IPS DF 4.7 (cell line): ENCODE measurements around the gene MRPS5.
"Not testable (repeated sequence)": the region's sequence is repeated elsewhere in the genome, so short reads cannot be mapped to it uniquely, and the experiment has no call there.

Experiments
- DNase-seq: peaks from one replicate; pipeline ENCODE4 v3.0.0-alpha.2; 2013; ENCODE audit warnings: low spot score; ENCODE audit errors: extremely low read depth

Gene MRPS5

DNA sequence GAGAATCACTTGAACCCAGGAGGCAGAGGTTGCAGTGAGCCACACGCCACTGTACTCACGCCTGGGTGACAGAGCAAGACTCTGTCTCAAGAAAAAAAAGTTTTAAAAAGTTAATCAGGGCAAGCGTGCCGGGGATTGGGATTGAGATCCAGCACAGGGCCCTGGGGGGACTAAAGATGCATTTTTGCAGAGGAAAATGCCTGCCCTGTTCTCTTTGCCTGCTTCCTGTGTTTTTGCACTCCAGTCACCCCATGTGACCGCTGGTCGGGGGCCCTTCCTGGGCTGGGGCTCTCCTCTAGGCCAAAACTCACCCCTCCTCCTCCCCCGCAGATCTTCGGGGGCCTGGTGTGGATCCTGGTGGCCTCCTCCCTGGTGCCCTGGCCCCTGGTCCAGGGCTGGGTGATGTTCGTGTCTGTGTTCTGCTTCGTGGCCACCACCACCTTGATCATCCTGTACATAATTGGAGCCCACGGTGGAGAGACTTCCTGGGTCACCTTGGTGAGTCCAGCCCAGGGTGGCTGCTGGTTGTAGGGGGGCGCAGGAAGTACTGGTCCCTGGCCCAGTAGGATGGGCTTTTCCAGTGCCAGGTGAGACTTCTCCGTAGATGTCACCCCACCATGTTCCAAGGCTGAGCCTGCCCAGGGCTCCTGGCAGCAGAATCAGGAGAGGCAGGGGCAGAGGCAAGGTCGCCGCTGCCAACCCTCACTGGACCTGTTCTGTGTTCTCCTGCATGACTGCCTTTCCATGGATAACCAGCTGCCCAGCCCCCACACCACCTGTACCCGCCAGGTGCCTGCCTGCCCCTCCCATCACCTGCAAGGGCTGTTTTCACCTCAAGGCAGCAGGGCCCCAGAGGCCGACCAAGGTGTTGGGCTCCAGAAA, 73.7 kb downstream of the MRPS5 start:
- DNase-seq: no peak

DNA sequence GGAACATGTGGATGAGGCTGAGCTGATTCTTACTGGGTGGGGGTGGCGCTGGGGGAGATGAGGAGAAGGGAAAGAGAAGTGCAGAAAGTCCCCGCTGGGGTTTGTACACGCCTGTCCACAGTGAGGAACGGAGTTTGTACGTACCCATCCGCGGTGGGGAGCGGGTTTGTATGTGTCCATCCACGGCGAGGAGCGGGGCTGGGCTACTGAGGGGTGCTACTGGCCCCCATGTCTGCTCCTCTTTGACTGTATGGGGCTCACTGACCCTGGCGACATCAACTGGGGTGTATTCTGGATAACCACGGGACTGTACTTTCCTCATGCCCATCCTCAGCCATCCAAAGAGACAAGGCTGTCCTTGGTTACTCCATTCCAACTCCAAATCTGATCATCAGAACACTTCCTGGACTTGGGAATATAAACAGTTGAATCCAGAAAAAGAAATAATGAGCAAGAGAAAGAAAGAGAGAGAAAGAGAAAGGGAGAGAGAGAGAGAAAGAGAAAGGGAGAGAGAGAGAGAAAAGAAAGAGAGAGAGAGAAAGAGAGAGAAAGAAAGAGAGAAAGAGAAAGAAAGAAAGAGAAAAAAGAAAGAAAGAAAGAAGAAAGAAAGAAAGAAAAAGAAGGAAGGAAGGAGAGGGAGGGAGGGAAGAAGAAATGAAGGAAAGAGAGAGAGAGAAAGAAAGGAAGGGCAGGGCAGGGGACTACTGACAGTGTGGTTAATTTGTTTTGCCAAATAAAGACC, 75.1 kb downstream of the MRPS5 start:
- no peak for DNase-seq

DNA sequence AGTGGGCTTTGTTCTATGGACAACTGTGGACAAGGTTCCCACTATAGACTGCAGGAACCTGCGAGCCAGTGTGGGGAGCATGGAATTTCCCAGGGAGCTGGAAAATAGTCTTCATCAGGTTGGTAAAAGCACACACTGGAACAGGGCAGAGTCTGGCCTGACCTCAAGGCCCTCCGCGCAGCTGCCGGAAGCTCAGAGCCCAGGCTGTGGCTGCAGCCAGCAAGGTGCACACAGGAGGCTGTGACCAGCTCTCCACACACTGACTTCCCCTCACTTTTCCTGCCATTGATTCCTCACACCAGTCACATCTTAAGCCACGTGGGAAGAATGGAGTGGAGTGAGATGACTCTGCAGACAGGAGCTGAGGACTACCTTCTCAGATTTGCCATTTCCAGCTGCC, 77.0 kb downstream of the MRPS5 start:
- no peak for DNase-seq

DNA sequence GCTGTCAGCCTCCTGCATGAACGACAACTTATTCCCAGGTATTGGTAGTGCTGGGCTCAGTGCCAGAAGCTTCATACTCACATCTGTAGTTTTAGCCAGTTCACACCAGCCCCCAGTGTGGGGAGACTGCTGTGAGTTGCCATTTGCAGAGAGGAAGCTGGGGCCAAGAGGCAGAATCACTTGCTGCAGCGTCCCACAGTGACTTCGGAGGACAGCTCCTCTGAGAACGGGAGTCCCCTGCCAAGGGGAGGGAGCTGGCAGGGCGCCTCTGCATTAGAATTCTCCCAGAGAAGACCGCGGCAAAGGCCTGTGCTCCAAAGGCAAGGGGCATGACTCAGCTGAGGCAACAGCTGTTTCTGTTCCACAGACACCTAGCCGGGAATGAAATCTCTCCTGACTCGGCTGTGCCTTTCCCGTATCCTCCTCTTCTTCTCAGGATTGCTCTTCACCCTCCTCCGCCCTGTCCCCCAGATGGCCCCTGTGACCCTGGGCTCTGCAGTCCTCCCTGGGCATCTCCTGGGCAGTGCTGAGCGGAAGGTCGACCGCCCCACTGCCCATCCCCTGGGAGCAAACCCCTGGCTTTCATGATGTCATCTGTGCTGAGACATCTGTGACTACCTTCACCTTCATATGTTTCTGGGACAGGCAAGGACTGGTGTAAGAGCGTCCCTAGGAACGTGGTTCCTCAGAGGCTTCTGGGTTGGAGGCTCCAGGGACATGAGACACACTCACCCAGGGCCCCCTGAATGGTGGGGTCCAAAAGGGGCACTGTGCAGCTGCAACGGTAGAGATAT, 78.1 kb downstream of the MRPS5 start:
- DNase-seq: no peak

DNA sequence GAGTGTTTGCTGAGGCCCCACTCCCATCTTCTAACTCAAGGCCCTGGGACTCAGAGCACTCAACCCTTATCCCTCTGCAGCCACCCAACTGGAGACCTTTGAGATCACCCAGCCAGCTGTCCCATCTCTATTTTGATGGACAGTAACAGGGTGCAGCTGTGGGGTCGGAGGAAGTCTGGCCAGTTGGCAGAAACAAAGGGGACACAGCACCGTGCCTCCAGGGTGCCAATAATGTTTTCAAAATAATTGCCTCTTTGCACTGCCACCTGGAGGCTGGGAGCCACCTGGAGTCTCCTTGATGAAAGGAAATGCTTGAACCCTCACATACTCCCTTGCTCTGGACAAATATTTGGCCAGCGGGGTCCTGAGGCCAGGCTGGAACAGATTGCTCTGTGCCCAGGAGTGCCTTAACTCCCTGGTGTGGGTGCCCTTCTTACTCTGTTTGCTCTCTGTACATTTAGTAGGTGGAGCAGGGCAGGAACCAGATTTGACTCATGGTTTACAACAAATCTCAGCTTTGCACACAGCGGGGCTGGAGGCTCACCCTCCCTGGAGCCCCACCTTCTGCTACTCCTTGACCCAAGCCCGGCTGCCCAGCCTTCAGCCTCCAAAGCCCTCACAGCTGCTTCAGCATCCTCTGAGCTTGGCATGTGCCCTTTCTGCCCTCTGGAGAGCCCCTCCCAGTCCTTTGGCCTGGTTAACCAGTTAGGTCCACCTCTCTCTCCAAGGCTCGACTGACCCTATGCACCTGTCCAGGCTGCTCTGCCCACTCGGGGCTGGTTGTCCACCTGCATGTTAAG, 78.9 kb downstream of the MRPS5 start:
- no peak for DNase-seq

DNA sequence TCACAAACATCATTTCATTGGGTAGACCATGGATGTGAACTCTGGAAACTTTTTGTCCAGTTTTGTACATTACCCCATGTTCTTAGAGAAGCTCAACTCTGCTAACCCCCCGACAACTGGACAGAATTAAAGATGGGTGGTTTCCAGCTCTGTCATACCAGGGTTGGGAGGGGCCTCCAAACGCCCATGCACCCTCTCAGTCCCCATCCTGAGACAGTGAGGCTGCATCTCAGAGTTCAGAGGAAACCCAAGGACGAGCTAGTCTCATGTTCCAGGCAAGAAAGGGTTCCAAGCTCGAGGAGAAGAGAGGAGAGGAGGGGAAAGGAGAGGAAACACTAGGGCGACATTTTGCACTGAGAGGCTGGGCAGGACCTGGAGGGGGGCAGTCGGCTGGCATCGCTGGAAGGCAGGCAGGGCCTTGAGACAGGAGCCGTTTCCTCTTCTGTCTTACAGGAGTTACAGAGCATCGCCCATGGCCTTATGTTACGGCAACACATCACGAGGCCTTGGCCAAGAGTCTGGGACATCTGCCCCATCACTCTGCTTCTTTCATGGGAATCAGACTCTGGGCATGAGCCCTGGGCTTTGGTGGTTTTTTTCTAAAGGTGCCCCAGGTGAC, 79.7 kb downstream of the MRPS5 start:
- no peak for DNase-seq

DNA sequence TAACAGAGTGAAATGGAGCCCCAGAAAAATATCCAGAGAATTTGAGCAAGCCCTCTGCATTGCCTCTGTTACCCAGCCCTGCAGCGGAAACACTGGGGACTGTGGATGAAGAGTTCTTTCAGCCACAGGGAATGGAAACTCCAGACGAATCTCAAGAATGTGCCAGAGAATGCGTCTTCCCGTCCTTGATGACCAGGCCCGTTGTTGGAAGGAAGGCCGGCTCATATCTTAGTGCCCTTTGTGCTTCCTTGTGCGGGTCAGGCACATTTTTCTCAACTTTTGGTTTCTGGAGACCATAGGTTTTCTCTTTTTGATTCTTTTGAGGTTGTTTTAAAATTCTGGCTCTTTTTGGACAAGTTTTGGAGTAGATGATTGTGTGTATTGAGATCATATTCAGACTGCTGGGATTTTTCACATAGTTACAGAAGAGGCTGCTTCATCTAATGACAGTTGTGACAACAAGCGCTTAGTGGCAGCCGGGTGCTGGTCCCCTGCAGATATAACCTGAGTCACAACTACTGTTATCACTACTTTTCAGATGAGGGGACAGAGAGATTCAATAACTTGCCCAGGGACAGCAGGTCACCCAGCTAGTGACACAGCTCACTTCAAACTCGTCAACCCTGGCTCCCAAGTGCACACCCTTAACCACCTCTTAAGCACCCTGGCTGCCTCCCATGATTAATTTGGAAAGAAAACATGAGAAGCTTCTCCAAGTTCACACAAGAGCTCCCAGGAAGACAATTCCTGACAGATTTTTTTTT, 80.4 kb downstream of the MRPS5 start:
- no peak for DNase-seq

DNA sequence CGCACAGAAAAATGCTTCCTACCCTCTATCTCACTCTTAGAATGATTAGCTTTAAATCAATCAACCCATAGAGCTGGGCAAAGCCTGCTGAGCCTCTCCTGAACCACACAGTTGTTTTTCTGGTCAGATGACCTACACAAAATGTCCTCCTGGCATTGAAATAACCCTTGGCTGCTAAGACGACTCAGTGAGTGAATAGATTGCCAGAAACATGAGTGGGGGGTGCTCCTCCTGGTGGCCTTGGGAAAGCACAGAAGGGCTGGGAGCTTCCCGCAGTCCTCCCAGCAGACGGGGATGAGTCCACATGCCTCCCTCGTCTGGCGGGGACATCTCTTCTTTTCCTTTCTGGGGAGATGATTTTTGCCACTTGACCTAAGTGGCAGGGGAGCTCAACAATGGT, 81.2 kb downstream of the MRPS5 start:
- DNase-seq: no peak

DNA sequence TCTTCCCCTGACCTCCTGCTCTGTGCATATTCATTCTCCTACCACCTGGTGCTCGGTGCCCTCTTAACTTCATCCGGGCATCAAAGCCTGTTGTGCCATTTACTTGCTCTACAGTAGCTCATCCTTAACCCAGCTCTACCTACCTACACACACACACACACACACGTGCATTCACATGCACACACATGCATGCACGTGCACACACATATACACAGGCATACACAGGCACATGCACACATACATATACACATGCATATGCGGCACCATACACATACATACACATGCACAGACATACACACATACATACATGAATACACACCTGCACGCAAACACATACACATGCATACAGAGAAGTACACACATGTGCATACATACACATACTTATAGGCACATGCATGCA, 81.6 kb downstream of the MRPS5 start:
- no peak for DNase-seq

DNA sequence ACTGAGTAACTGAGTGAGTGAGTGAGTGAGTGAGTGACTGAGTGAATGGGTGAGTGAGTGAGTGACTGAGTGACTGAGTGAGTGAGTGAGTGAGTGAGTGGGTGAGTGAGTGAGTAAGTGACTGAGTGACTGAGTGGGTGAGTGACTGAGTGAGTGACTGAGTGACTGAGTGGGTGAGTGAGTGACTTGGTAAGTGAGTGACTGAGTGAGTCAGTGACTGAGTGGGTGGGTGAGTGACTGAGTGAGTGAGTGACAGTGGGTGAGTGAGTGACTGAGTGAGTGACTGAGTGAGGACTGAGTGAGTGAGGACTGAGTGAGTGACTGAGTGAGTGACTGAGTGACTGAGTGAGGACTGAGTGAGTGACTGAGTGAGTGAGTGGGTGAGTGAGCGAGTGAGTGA, 82.2 kb downstream of the MRPS5 start:
- DNase-seq: no peak

DNA sequence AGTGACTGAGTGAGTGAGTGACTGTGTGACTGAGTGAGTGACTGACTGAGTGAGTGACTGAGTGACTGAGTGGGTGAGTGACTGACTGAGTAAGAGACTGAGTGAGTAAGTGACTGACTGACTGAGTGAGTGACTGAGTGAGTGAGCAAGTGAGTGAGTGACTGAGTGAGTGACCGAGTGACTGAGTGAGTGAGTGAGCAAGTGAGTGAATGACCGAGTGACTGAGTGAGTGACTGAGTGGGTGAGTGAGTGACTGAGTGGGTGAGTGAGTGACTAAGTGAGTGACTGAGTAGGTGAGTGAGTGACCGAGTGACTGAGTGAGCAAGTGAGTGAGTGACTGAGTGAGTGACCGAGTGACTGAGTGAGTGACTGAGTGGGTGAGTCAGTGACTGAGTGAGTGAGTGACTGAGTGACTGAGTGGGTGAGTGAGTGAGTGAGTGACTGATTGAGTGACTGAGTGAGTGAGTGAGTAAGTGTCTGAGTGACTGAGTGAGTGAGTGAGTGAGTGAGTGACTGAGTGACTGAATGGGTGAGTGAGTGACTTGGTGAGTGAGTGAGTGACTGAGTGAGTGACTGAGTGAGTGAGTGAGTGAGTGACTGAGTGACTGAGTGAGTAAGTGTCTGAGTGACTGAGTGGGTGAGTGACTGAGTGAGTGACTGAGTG, 82.8 kb downstream of the MRPS5 start:
- DNase-seq: no peak

DNA sequence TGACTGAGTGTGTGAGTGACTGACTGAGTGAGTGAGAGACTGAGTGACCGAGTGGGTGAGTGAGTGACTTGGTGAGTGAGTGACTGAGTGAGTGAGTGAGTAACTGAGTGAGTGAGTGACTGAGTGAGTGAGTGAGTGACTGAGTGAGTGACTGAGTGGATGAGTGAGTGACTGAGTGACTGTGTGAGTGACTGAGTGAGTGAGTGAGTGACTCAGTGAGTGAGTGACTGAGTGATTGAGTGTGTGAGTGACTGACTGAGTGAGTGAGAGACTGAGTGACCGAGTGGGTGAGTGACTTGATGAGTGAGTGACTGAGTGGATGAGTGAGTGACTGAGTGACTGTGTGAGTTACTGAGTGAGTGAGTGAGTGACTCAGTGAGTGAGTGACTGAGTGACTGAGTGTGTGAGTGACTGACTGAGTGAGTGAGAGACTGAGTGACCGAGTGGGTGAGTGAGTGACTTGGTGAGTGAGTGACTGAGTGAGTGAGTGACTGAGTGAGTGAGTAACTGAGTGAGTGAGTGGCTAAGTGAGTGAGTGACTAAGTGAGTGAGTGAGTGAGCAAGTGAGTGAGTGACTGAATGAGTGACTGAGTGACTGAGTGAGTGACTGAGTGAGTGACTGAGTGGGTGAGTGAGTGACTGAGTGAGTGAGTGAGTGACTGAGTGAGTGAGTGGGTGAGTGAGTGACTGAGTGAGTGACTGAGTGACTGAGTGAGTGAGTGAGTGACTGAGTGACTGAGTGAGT, 83.6 kb downstream of the MRPS5 start:
- DNase-seq: not testable (repeated sequence)

DNA sequence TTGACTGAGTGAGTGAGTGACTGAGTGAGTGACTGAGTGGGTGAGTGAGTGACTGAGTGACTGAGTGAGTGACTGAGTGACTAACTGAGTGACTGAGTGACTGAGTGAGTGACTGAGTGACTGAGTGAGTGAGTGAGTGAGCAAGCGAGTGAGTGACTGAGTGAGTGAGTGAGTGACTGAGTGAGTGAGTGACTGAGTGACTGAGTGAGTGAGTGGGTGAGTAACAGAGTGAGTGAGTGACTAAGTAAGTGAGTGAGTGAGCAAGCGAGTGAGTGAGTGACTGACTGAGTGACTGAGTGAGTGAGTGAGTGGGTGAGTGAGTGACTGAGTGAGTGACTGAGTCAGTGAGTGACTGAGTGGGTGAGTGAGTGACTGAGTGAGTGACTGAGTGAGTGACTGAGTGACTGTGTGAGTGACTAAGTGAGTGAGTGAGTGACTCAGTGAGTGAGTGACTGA, 84.2 kb downstream of the MRPS5 start:
- no peak for DNase-seq

DNA sequence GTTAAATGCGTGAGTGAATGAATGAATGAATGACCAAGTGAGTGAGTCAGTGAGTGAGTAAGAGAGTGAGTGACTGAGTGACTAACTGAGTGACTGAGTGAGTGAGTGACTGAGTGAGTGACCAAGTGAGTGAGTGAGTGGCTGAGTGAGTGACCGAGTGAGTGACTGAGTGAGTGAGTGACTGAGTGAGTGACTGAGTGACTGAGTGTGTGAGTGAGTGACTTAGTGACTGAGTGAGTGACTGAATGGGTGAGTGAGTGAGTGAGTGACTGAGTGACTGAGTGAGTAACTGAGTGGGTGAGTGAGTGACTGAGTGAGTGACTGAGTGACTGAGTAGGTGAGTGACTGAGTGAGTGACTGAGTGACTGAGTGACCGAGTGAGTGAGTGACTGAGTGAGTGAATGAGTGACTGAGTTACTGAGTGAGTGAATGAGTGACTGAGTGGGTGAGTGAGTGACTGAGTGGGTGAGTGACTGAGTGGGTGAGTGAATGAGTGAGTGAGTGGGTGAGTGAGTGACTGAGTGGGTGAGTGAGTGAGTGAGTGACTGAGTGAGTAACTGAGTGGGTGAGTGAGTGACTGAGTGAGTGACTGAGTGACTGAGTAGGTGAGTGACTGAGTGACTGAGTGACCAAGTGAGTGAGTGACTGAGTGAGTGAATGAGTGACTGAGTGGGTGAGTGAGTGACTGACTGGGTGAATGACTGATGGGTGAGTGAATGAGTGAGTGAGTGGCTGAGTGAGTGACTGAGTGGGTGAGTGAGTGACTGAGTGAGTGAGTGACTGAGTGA, 84.8 kb downstream of the MRPS5 start:
- no peak for DNase-seq
